GM12878 (cell line): ENCODE measurements around the gene SPATC1L. TPM values are rescaled to one million over a fixed set of nuclear protein-coding genes. Genes with fewer than 3 reads are reported as not detected.

Experiments
- ATAC-seq: fragments of 200-7000 bp; cut with Tn5 transposase; 3 replicates; pipeline ENCODE4 v1.9.1; 2020; ENCODE audit warnings: mild to moderate bottlenecking, moderate library complexity
- BruUV-seq: library from RNA; stranded (reverse); fragments of 400-500 nt; replicated peaks from 2 replicates; lab custom pipeline; 2021; lab: Mats Ljungman, UMichigan
- CTCF ChIA-PET: fragments of 300-600 bp; sonication (Branson Sonifier 250); formaldehyde crosslinking; extraction: SDS; loops from one replicate; lab custom pipeline; 2021; ENCODE audit warnings: inconsistent platforms; lab: Yijun Ruan, JAX
- POLR2A ChIA-PET: fragments of 350-600 bp; formaldehyde crosslinking; extraction: SDS; loops from one replicate; lab custom pipeline; 2021; ENCODE audit warnings: inconsistent platforms; lab: Charles Lee
- RAD21 ChIA-PET: fragments of 300-600 bp; sonication (Branson Sonifier 250); formaldehyde crosslinking; loops from one replicate; lab custom pipeline; 2023; ENCODE audit warnings: antibody characterized with exemption; ENCODE audit not compliant: unreplicated experiment; lab: Charles Lee
- SMC1A ChIA-PET: fragments of 300-600 bp; sonication (Branson Sonifier 250); formaldehyde crosslinking; loops from one replicate; lab custom pipeline; 2023; ENCODE audit not compliant: unreplicated experiment, uncharacterized antibody; lab: Charles Lee
- DNase-seq: peaks from one replicate; pipeline ENCODE4 v3.0.0-alpha.2; 2011; ENCODE audit warnings: low read depth, low spot score
- FAIRE-seq: peaks from 3 replicates; lab custom pipeline; 2011; peaks lifted over from hg19 to GRCh38; lab: Jason Lieb, UNC
- H2AFZ ChIP-seq: 2 replicates; pipeline ENCODE4 v1.6.0; 2011; ENCODE audit warnings: low read depth, low read length, control low read depth; ENCODE audit not compliant: control insufficient read depth
- H3K27ac ChIP-seq: 2 replicates; pipeline ENCODE4 v1.5.1; 2011; ENCODE audit warnings: control low read depth; ENCODE audit not compliant: control insufficient read depth, insufficient read depth
- H3K27me3 ChIP-seq, 2 experiments: replicated peaks in 1 of 2; 2 replicates each; pipeline versions ENCODE4 v1.6.0 to v1.6.1; 2011; ENCODE audit warnings: low read length in 1 of 2; ENCODE audit not compliant: control insufficient read depth in 2 of 2, insufficient read depth in 2 of 2
- H3K36me3 ChIP-seq, 2 experiments: 2 replicates each; pipeline ENCODE4 v1.5.1; 2011; ENCODE audit warnings: low read length in 1 of 2; ENCODE audit not compliant: control insufficient read depth in 2 of 2, insufficient read depth in 2 of 2
- H3K4me1 ChIP-seq: 2 replicates; pipeline ENCODE4 v1.6.1; 2011; ENCODE audit warnings: mild to moderate bottlenecking, low read length, moderate library complexity, mixed read lengths; ENCODE audit not compliant: control insufficient read depth, insufficient read depth
- H3K4me2 ChIP-seq: 2 replicates; pipeline ENCODE4 v1.6.0; 2011; ENCODE audit warnings: control low read depth; ENCODE audit not compliant: control insufficient read depth, insufficient read depth
- H3K4me3 ChIP-seq: fragments of 200-600 bp; sonication (generic); 2 replicates; pipeline ENCODE4 v1.5.1; 2016
- H3K79me2 ChIP-seq: 2 replicates; pipeline ENCODE4 v1.6.0; 2011; ENCODE audit warnings: low read length; ENCODE audit not compliant: control insufficient read depth, insufficient read depth
- H3K9ac ChIP-seq: 2 replicates; pipeline ENCODE4 v1.8.0; 2011; ENCODE audit warnings: low read length, control low read depth, mixed read lengths; ENCODE audit not compliant: control insufficient read depth, insufficient read depth
- H3K9me3 ChIP-seq: replicated peaks from 3 replicates; pipeline ENCODE4 v1.5.1; 2011; ENCODE audit warnings: mild to moderate bottlenecking, low read length; ENCODE audit not compliant: control insufficient read depth, insufficient read depth
- H4K20me1 ChIP-seq: 2 replicates; pipeline ENCODE4 v1.6.0; 2011; ENCODE audit not compliant: control insufficient read depth, insufficient read depth
- CBFB ChIP-seq: IDR thresholded peaks from 2 replicates; pipeline ENCODE4 v1.6.1; 2016; ENCODE audit warnings: antibody characterized with exemption, low read depth
- ESRRA ChIP-seq: IDR thresholded peaks from 2 replicates; pipeline ENCODE4 v1.6.1; 2012; ENCODE audit warnings: mild to moderate bottlenecking, low read length, improper control_type of control experiment
- FOS ChIP-seq: IDR thresholded peaks from 3 replicates; pipeline ENCODE4 v1.6.1; 2011; ENCODE audit warnings: borderline replicate concordance; ENCODE audit not compliant: insufficient read length; ENCODE audit errors: extremely low read depth
- IRF3 ChIP-seq: fragments of 450-650 bp; IDR thresholded peaks from 2 replicates; pipeline ENCODE4 v1.6.1; 2014; ENCODE audit warnings: mild to moderate bottlenecking
- NFYA ChIP-seq: IDR thresholded peaks from 2 replicates; pipeline ENCODE4 v1.6.1; 2011; ENCODE audit warnings: low read depth, mild to moderate bottlenecking, low read length, improper control_type of control experiment, borderline replicate concordance
- NR2F1 ChIP-seq: fragments of 450-650 bp; conservative IDR thresholded peaks from 2 replicates; pipeline ENCODE4 v1.6.1; 2017; ENCODE audit warnings: mild to moderate bottlenecking
- POLR2A ChIP-seq: IDR thresholded peaks from 2 replicates; pipeline ENCODE4 v1.6.1; 2011; ENCODE audit warnings: low read depth, mild to moderate bottlenecking, low read length
- RAD51 ChIP-seq: fragments of 450-650 bp; IDR thresholded peaks from 2 replicates; pipeline ENCODE4 v1.6.1; 2016; ENCODE audit warnings: moderate library complexity, mild to moderate bottlenecking, inconsistent platforms
- SREBF1 ChIP-seq: IDR thresholded peaks from 2 replicates; pipeline ENCODE4 v1.6.1; 2012; ENCODE audit warnings: mild to moderate bottlenecking, low read length
- SREBF2 ChIP-seq: IDR thresholded peaks from 2 replicates; pipeline ENCODE4 v1.6.1; 2012; ENCODE audit warnings: mild to moderate bottlenecking, low read length
- TBL1XR1 ChIP-seq: IDR thresholded peaks from 2 replicates; pipeline ENCODE4 v1.6.1; 2012; ENCODE audit warnings: low read depth, low read length, improper control_type of control experiment
- TCF7 ChIP-seq: IDR thresholded peaks from 2 replicates; pipeline ENCODE4 v1.6.1; 2014; ENCODE audit warnings: antibody characterized with exemption, borderline replicate concordance
- ZBTB11 ChIP-seq: fragments of 450-650 bp; formaldehyde crosslinking; IDR thresholded peaks from 2 replicates; pipeline ENCODE4 v1.5.0; 2022; ENCODE audit warnings: mild to moderate bottlenecking, missing genetic modification characterization
- ZBTB33 ChIP-seq: fragments of 450-650 bp; IDR thresholded peaks from 2 replicates; pipeline ENCODE4 v1.6.1; 2017; ENCODE audit warnings: mild to moderate bottlenecking
- WGBS: methylation state at CpG from one replicate; pipeline ENCODE4 v1.1.6; 2016; ENCODE audit warnings: low lambda C conversion rate; ENCODE audit not compliant: insufficient replicate concordance, insufficient coverage; ENCODE audit errors: missing lambda C conversion rate; 5-methylcytosine and 5-hydroxymethylcytosine counted together
- in situ Hi-C: fragments of 300-500 bp; cut with MboI; formaldehyde crosslinking; loops from 9 replicates; pipeline ENCODE4 v1.14.3; 2018; ENCODE audit warnings: mixed read lengths
- intact Hi-C: fragments of 100-400 bp; cut with micrococcal nuclease; formaldehyde crosslinking; loops from one replicate; pipeline ENCODE4 v1.14.2; 2022; ENCODE audit not compliant: unreplicated experiment
- polyA plus RNA-seq, 11 experiments: library from polyadenylated mRNA; depleted of rRNA in 4 of 11; unstranded in 6 of 11; stranded (reverse) in 5 of 11; fragments of >200 nt; fragmentation: Nextera tagmentation in 4 of 11; fragmentation: Illumina TruSeq in 1 of 11; extraction: Ambion mirVana in 4 of 11; extraction: Trizol in 1 of 11; gene quantifications; 1 replicate in 1 of 11; 2 replicates in 10 of 11; pipeline versions ENCODE4 v1.2.1 to v1.2.3, GENCODE V29; 2011 to 2016; ENCODE audit warnings: inconsistent platforms in 2 of 11, missing spikeins in 2 of 11, low read depth in 1 of 11
- total RNA-seq, 4 experiments: library from RNA; depleted of rRNA in 3 of 4; stranded (reverse); fragments of >200 nt in 3 of 4; fragmentation: Illumina TruSeq in 1 of 4; extraction: Trizol in 1 of 4; gene quantifications; 2 replicates each; pipeline versions ENCODE4 v1.2.1 to v1.2.3, GENCODE V29; 2013 to 2021

The SPATC1L gene
- total and polyA plus RNA-seq, 10 of the 15 experiments (the other 5 are each of a cell fraction or from before 2014, with no cell fraction given) = 1.4 to 16.0 (median 7.0) TPM; not detected in 2

GRCh38 chr21:46124083-46124925 is 60.0 kb downstream of the SPATC1L start (continued):
- no peak for TF ChIP-seq ZBTB11

- no peaks in the 10 kb centered on the region for H3K27me3 ChIP-seq
- no peak overlapping the region for H3K4me2 ChIP-seq
- H2AFZ ChIP-seq = no peak overlapping the region
- H3K4me3 ChIP-seq = no peak overlapping the region
- 33% methylated on average over 7 of the region's 12 CpGs for WGBS
- intact Hi-C loops = no loop called here
- no peaks in the 10 kb centered on the region for H3K79me2 ChIP-seq
- H3K9ac ChIP-seq = no peak overlapping the region
- ATAC-seq (no peak), DNase-seq (no peak), FAIRE-seq (no peak)
- no peaks in the 10 kb centered on the region for H3K4me1 ChIP-seq
- no peaks in the 10 kb centered on the region for H4K20me1 ChIP-seq
- BruUV-seq = no TSS peak
- no peaks in the 10 kb centered on the region for H3K9me3 ChIP-seq
- in situ Hi-C loops = no loop called here
- no peak overlapping the region for H3K27ac ChIP-seq
- POLR2A ChIA-PET = no interaction called here
- SMC1A ChIA-PET = no interaction called here
- no peaks in the 10 kb centered on the region for H3K36me3 ChIP-seq
- CTCF ChIA-PET = no interaction called here
- RAD21 ChIA-PET = no interaction called here
- TF ChIP-seq POLR2A = no peak
- no peak for TF ChIP-seq SREBF1
- no peak for TF ChIP-seq IRF3
- TF ChIP-seq TBL1XR1 = no peak
- no peak for TF ChIP-seq CBFB
- TF ChIP-seq NFYA = no peak
- no peak for TF ChIP-seq FOS
- no peak for TF ChIP-seq ESRRA
- TF ChIP-seq NR2F1 = no peak
- TF ChIP-seq TCF7 = no peak
- TF ChIP-seq RAD51 = no peak
- no peak for TF ChIP-seq ZBTB33
- TF ChIP-seq SREBF2 = no peak
These were observed 61.2 kb downstream of the SPATC1L start for GRCh38 chr21:46122758-46123683.
